ENCODE measurements around the gene SELPLG.
"Not testable (repeated sequence)": the region's sequence is repeated elsewhere in the genome, so short reads cannot be mapped to it uniquely, and the experiment has no call there.

SELPLG gene

GRCh38 chr12:108604208-108604941 lies 29.3 kb downstream of the SELPLG start:
- DNase-seq (ENCODE audit: low spot score) = no peak

GRCh38 chr12:108603743-108604142 lies 30.0 kb downstream of the SELPLG start:
- no peak for DNase-seq (ENCODE audit: low spot score)

- DNase-seq (ENCODE audit: low spot score) = no peak
These were observed 30.6 kb downstream of the SELPLG start for GRCh38 chr12:108602976-108603704.

GRCh38 chr12:108602209-108602705 lies 31.4 kb downstream of the SELPLG start:
- no peak for DNase-seq (ENCODE audit: low spot score)

- DNase-seq (ENCODE audit: low spot score) = peak; percentile 55
These were observed 33.0 kb downstream of the SELPLG start for GRCh38 chr12:108600702-108601007.

- DNase-seq (ENCODE audit: low spot score) = peak; percentile 33
These were observed 33.6 kb downstream of the SELPLG start for GRCh38 chr12:108599948-108600701.

- DNase-seq (ENCODE audit: low spot score) = peak; percentile 26
These were observed 34.2 kb downstream of the SELPLG start for GRCh38 chr12:108599541-108599940.

- DNase-seq (ENCODE audit: low spot score) = peak; percentile 26
These were observed 35.0 kb downstream of the SELPLG start for GRCh38 chr12:108598553-108599250.

GRCh38 chr12:108597559-108598471 lies 35.9 kb downstream of the SELPLG start, which contains the start of gene TMEM119:
Gene TMEM119 (minus strand): TSS chr12:108598084. CDS start chr12:108592383, 5,701 bp downstream.
- DNase-seq (ENCODE audit: low spot score) = peak; percentile 24

- peak; percentile 29 for DNase-seq (ENCODE audit: low spot score)
These were observed 36.7 kb downstream of the SELPLG start for GRCh38 chr12:108596854-108597558.

- DNase-seq (ENCODE audit: low spot score) = peak; percentile 15
These were observed 37.7 kb downstream of the SELPLG start for GRCh38 chr12:108595711-108596647.

GRCh38 chr12:108594960-108595710 lies 38.6 kb downstream of the SELPLG start:
- DNase-seq (ENCODE audit: low spot score) = no peak

- DNase-seq (ENCODE audit: low spot score) = no peak
These were observed 39.3 kb downstream of the SELPLG start for GRCh38 chr12:108594323-108594903.

GRCh38 chr12:108592033-108592909 lies 41.4 kb downstream of the SELPLG start:
- no peak for DNase-seq (ENCODE audit: low spot score)

- DNase-seq (ENCODE audit: low spot score) = no peak
These were observed 42.3 kb downstream of the SELPLG start for GRCh38 chr12:108591267-108591980.

- not testable (repeated sequence) for DNase-seq (ENCODE audit: low spot score)
These were observed 43.2 kb downstream of the SELPLG start for GRCh38 chr12:108590463-108590862.
